Stimulated activated CD4-positive, alpha-beta T cell treated with anti-CD3 and anti-CD28 coated beads, Interleukin-1b, Interleukin-23, amount 100 ng/mL, for 1 hour (primary cell): ENCODE results near the gene SELL.
A peak's percentile ranks its signal among the peaks of the same experiment; 100 is the strongest.
"Not testable (repeated sequence)": the region's sequence is repeated elsewhere in the genome, so short reads cannot be mapped to it uniquely, and the experiment has no call there.

ENCODE experiments used
- DNase-seq, 2 donors: peaks; one replicate each; pipeline ENCODE4 v3.0.0-alpha.2; 2020; ENCODE audit warnings: low read depth in 2 of 2

The SELL gene

DNA sequence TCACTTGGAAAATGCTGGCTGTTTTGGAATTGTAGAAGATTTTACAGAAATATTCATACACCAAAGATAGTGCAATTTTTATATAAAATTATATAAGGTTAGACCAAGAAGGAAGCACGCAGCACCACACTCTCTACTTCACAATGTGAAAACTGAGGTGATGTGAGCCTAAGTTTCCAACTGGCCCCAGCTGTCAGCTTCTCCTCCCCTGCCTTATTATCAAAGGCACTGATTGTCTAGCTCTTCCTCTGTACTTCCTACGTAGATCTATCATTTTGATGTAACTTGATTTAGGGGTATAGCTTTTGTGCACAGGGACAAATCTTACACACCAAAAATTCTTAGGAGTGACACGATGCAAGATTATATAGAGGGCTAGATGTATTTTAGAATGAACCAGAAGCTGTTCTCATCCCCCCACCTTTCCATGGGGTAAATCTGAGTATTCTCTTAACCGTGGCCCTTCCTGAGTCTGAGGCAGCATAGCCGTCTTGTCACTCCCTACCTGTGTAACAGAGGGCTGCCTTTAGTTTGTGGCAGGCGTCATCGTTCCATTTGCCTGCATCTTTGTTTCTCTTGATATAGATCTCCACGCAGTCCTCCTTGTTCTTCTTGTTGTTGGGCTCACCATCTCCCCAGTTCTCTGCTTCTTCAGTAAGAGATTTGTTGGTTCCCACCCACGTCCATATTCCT is 3.4 kb downstream of the SELL start:
- no peak for DNase-seq

DNA sequence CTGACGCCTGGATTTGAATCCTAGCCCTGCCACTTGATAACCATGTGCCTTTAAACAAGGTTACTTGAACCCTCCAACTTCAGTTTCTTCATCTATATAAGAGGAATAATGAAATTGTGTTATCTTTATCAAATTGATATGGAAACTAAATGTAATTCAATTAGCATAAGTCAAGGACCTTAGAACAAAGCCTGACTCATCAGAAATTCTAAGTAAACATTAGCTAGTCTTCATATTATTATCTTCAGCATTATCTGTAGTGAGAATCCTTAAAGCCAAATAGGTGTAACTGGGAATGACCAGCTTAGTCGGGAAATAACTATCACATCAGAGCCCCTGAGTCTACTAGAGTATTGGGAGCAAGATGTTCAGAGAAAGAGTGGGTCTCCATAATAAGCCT is 6.6 kb downstream of the SELL start:
- DNase-seq: no peak

DNA sequence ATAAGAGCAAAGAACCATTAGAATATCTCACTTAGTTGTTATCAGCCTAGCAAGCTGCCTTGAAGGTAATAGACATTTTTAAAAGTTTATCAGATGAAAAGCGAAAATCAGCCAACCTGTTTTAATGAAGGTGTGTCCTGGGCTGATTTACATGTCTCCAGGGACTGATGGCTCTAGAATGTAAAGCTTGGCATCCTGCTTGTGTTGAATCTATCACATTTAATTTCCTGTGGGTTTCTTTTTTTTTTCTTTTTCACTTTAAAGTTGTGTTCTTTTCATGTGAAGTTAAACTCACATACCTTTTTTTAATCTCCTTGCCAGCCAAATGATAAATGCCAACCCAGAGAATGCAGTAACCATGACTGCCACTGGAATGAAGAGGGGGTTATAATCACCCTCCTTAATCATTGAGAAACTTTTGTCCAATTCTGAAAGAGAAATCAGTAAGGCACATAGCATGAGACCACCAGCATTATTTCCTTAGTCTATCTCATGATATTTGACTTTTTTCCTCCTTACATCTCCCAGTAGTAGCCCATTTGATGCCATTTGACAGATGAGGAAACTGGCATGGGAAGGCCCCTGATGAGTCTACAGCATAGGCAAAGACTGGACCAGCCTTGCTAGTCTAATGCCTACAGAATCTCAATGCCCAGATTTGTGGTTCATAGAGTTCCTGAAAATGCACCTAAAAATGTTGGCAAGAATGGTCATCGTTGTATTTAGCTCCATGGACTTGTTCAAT is 10.0 kb downstream of the SELL start:
- DNase-seq: no peak

DNA sequence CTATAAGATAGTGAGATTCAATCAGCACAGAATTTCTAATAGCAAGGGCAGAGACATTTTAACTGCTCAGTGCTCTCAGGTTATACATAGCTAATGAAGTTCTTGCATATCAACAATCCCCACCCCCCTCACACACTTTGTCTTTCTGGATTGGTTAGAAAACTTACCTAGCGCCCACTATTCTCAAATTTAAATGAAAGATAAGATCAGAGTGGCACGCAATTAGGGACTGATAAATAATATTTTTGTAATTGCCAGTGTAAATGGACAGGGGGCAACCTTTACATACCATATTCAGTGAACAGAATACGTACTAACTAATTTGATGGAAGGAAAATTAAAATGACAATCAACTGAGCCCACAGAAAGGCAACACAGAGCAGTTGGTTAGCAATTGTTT is 11.7 kb downstream of the SELL start:
- DNase-seq: no peak

DNA sequence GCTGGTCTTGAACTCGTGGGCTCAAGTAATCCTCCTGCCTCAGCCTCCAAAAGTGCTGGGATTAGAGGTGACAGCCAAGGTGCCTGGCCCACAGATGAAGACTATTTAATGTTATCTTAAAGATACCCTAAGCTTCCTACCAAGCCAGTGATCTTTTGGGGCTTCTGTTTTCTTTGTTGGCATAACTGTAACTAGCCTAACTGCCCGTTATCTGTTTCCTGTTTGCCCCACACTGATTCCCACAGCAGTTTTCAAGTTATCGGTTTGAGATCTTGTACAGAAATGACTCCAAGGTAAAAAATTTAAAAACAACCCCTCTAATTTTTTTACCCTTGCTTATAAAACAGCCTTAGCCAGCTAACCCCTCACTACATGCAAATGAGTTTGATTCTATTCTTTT is 12.4 kb downstream of the SELL start:
- no peak for DNase-seq

DNA sequence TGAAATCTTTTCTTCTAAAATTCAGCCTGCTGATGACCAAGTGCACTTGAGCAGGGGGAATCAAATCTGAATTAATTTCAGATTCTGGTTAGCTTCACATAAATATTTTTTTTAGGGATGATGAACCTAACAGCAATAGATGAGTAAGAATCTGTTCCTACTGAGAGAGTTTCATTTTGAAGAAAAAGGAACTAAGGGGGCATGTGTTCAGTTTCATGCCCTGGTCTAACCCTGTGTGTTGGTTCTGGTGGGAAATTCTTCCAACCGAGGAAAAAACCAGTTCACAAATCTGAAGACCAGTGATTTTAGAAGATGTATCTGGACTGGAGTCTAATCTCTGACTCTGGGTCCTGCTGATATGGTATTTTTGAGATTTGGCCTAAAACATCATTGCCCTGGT is 13.7 kb downstream of the SELL start:
- DNase-seq: no peak

DNA sequence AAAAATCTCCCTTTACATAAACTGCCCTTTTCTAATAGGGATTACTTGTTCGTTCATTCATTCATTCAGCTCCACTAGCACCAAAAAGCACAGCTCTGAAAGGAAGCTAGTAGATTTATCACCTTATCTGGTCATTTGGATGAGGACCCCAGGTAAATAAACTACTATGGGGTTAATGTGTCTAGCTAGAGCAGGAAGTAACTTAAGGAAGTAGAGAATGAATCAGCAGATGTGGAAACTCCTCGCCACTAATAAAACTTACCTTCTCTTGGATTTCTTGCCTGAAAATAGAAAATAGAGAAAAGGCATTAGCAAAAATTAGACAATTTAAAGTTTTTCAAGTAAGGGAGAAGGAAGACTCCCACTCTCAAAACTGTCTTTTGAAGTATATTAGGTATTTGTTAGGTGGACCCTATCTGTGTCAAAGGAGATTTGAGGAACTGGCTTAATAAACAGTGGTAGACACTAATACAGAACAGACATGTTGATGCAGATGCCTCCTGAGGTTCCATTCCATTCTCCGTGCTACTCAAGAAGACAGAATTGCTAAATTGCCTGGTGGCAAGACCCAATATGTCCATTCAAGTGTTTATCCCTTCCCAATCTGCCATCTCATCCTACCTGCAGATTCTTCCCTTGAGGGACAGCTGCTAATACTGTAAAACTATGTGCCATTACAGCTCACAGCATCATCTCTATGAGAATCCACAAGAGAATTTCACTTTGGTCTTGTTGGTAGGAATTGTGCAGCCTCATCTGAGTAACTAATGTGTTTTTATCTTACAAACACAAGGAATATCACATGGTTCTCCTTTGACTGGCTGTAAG is 14.9 kb downstream of the SELL start:
- DNase-seq: no peak

DNA sequence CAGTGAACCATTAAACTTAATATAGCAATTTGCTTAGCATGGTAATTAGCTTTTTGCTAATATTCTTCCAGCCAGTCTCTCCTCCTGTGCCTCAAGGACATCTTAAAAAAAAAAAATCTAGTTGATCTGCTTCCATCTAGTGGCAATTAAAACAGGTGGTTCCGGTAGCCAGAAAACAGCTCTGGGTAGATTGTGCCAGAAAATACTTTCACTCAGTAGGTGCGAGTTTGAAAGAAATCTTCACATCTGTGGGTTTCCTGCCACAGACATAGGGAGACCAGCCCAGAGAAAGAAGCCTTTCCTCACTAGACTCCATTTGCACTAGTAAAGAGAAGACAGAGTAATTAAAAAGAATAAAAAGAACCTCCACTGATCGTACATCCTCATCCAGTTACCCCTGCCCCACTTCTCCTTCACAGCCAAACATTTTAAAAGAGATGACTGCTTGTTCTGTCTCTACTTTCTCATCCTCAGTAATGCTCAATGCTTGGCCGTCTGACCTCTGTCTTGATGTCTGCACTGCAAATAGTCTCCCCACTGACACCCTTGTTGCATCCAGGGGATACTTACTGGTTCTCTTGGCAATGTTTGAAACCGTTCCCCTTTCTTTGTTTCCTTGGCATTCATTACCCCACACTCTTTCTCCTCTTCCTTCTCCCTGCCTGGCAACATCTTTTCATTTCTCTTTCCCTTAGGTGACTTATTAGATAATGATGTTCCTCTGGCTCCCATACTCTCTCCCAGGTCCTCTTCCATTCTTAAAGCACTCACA is 16.9 kb downstream of the SELL start:
- DNase-seq: no peak

DNA sequence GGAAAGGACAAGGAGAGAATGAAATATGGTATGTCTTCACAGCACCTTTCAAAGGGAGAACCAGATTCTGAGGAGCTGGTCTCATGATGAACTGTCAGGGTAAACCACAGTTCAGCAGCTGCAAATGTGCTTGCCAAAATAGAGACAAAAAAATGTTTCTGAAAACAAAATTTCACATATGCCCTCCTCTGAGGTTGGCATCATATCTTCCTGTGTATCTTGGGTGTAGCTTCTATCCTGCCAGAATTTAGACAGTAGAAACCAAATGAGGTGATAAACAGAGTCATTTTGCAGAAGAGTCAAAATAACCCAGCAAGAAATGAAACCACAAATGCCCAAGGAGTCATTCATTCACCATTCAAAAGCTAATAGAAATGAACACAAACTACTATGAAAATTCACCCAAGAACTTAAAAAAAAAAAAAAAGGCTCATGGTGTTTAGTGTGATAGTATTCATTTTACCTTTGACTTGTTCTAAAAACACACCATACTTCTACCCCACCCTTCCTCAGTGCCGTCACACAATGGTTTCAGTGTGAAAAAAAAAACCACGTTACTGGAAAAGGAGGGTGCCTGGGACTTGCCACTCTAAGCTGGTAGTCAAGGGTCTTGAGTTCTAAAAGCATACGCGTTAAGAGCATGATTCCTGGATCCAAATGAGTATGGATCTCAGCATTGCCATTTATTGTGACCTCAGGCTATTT is 18.5 kb downstream of the SELL start:
- no peak for DNase-seq

DNA sequence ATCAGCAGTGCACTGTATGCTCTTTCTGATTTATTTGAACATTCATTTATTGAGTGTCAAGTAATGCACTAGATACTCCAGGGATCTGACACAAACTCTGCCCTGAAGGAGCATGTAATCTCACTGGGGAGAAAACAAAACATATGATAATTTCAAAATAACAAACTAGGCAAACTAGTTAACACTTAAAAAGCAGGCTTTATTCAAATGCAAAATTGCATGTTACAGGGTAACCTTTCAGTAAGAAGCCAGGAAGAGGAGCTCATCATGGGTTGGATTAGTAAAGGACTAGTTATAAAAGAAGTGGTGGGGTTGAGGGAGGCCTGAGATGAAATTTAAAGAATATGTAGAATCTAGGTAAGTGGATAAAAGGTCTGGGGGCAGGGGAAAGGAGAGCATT is 20.9 kb downstream of the SELL start:
- DNase-seq: no peak

DNA sequence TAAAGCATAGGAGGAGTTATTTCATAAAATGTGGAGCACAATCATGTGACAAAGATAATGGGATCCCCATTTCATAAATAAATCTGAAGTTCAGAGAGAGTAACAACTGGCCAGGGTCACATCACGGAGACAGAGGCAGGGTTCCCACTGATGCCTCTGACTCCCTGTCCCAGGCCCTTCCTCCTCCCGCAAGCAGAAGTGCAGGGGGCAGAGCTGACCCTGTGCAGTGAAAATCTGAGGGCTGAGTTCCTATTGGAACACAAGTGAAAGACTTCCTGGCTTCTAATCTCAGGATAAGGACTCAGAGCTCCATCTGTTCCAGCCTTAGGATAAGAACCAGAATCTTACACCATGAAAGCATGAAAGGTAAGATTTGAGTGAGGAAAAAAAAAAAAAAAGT is 22.0 kb downstream of the SELL start:
- no peak for DNase-seq

DNA sequence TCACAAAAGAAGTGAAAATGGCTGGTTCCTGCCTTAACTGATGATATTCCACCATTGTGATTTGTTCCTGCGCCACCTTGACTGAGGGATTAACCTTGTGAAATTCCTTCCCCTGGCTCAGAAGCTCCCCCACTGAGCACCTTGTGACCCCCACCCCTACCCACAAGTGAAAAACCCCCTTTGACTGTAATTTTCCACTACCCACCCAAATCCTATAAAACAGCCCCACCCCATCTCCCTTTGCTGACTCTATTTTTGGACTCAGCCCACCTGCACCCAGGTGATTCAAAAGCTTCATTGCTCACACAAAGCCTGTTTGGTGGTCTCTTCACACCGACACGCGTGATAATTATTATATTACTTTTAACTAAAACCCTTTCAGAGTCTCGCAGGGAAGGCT is 23.0 kb downstream of the SELL start:
- DNase-seq: not testable (repeated sequence)

DNA sequence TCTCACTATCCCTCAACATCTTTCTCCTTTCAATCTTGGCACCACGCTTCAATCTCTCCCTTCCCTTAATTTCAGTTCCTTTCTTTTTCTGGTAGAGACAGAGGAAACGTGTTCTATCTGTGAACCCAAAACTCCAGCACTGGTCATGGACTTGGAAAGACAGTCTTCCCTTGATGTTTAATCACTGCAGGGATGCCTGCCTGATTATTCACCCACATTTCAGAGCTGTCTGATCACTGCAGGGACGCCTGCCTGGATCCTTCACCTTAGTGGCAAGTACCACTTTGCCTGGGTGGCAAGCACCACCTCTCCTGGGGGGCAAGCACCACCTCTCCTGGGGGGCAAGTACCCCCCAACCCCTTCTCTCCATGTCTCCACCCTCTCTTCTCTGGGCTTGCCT is 27.8 kb downstream of the SELL start:
- no peak for DNase-seq

DNA sequence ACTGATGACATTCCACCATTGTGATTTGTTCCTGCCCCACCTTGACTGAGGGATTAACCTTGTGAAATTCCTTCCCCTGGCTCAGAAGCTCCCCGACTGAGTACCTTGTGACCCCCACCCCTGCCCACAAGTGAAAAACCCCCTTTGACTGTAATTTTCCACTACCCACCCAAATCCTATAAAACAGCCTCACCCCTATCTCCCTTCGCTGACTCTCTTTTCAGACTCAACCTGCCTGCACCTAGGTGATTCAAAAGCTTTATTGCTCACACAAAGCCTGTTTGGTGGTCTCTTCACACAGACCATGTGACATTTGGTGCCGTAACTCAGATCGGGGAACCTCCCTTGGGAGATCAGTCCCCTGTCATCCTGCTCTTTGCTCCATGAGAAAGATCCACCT is 28.3 kb downstream of the SELL start:
- not testable (repeated sequence) for DNase-seq

DNA sequence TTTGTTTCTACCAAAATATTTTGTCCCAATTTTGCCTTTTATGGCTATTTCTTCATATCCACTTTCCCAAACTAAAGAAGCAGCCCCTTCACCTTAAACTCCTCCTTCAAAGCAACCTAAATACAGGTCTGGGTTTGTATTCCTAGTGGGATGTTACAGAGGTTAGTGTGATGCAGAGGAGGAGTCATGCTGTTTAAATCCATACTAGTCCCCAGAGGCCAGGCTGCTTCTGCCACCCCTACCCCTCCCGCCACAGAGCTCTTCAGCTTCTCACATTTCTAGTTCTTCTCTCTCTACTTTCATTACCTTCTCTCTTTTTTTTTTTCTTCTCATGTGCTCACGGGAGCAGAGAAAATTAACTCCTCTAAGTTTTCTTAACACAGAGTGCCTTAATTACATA is 29.3 kb downstream of the SELL start:
- DNase-seq: no peak

DNA sequence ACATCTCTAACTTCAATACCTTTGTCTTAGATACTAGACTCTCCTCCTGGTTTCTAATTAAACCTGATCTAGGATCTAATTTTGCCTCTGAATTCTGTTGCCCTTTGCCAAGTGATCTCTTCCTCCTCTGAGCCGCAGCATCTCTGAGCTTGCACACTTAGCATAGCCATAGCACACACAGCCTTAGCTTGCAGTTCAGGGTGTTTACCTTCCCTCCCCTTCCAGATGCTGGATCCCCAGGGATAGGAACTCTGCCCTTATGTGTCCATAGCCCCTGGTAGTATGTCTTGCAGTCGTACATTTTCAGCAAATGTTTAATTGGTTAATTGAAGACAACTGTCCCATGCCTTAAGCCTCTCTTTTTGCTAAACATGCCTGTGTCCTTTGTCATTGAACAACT is 30.3 kb downstream of the SELL start:
- DNase-seq: no peak

DNA sequence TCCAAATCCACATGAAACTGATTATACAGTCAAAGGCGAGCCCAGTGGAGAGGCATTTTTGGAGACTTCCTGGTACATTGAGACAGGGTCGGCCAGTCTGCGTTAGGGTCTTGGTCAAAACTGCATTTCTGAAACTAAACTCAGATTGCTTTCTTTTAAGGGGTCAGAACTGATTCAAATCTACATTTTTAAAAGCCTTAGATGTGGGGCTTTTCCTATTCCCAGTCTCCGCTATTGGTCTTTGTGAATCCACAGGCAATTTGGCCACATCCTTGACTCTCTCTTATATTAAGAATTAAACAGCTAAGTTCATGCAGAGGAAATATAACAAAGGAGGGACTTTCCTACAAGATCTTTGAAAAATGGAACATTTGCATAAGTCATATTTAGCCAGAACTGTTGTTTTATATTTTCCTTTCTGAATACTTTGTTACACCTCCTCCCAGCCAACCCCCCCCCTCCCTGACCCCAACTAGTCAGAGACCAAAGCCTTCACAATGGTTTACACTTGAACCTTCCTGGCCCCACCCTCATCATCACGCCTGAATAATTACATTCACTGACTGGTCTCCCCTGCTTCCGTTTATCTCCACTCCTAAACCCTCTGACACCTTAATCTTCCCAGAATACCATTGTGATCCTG is 30.9 kb downstream of the SELL start:
- DNase-seq: peak in 1 of 2 donors; percentile 33

DNA sequence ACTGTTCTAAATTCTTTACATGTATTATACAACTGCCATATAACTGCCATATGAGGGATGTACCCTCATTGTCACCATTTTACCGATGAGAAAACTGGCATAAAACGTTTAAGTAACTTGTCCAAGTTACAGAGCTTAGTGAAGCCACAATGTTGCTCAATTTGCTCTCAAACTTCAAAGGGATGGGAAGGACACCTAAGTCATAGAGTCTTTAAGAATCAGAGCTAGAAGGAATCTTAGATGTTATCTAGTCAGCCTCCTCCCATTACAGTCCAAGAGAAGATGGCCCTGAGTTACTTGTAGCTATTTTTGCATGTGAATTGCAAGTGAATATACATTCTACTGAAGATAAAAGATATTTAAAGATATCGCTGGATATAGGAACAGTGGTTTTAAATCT is 31.7 kb downstream of the SELL start:
- DNase-seq: no peak

DNA sequence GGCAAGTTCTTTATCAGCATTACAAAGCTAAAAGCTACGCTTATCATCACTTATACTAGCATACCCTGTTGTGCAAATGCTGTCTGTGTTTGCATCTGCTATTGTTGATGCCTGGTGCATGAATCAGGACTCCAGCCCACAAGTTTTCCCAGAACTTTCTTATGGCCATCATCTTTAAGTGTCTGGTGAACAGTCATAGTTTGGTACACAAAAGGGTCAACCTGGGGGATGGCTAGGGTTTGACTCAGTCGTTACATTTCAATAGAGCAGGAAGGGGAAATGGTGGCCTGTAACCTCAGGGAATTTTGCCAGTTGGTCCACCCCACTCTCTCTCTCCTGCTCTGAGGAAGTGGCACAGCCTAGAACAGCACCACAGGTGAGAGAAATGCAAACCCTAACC is 35.4 kb downstream of the SELL start:
- DNase-seq: no peak

DNA sequence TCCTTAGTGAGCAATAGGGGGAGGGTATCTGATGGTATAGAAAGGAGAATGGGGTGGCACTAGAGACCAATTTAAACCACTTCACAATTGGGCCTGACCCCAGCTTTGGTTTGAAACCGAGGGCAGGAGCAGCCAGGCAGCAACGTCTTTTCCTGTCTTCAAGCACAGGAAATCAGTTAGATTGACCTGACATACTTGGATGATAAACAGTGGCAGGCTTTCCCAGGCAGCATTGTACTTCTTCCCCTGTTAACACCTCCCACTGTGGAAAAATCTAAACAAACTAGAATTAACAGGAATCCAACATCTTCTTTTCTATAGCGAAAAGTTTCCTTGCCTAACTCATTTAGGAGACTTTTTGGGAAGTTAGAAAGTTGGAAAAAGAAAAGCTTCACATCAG is 40.6 kb downstream of the SELL start:
- no peak for DNase-seq

DNA sequence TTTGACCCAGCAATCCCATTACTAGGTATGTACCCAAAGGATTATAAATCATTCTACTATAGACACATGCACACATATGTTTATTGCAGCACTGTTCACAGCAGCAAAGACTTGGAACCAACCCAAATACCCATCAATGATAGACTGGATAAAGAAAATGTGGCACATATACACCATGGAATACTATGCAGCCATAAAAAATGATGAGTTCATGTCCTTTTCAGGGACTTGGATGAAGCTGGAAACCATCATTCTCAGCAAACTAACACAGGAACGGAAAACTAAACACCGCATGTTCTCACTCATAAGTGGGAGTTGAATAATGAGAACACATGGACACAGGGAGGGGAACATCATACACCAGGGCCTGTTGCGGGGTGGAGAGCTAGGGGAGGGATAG is 41.2 kb downstream of the SELL start:
- DNase-seq: not testable (repeated sequence)
